ENCODE data around the gene SGCA.

The SGCA gene

GRCh38 chr17:50219939-50220465 lies 54.2 kb downstream of the SGCA start:
- TF ChIP-seq CTCF (IDR thresholded peaks at IDR 0.05; ENCODE audit: low read length), result no peak
- no peak for TF ChIP-seq EZH2 (IDR thresholded peaks at IDR 0.05; ENCODE audit: borderline replicate concordance, low read length)
- H3K4me1 ChIP-seq (ENCODE audit: insufficient read depth, low read length, severe bottlenecking), result no peaks in the 10 kb centered on the region
- no peak overlapping the region for H2AFZ ChIP-seq (ENCODE audit: low read length)
- no peak overlapping the region for H3K4me2 ChIP-seq (ENCODE audit: low read length)
- H3K9ac ChIP-seq (ENCODE audit: low read length), result no peak overlapping the region
- H3F3A ChIP-seq (ENCODE audit: insufficient read depth, low read length), result no peaks in the 10 kb centered on the region
- H3K36me3 ChIP-seq (ENCODE audit: insufficient read depth, low read length), result no peaks in the 10 kb centered on the region
- H4K20me1 ChIP-seq (ENCODE audit: insufficient read depth, low read length), result no peaks in the 10 kb centered on the region
- no peak overlapping the region for H3K27ac ChIP-seq (ENCODE audit: low read depth, low read length, poor library complexity, severe bottlenecking)
- no peaks in the 10 kb centered on the region for H3K9me2 ChIP-seq (ENCODE audit: low read depth, low read length)
- H3K4me3 ChIP-seq (ENCODE audit: low read depth, low read length, poor library complexity, severe bottlenecking), result no peak overlapping the region
- H3K79me2 ChIP-seq (ENCODE audit: insufficient read depth, low read length), result no peaks in the 10 kb centered on the region
- H3K27me3 ChIP-seq (ENCODE audit: insufficient read depth, low read length), result peaks cover 9% of the 10 kb centered on the region; the same call in 1 of the 2 replicates
- no peaks in the 10 kb centered on the region for H3K9me3 ChIP-seq (ENCODE audit: low read length)

- no peaks in the 10 kb centered on the region for H4K20me1 ChIP-seq (ENCODE audit: insufficient read depth, low read length)
- H3K9me2 ChIP-seq (ENCODE audit: low read depth, low read length), result no peaks in the 10 kb centered on the region
- no peak overlapping the region for H2AFZ ChIP-seq (ENCODE audit: low read length)
- H3K4me2 ChIP-seq (ENCODE audit: low read length), result no peak overlapping the region
- H3K9ac ChIP-seq (ENCODE audit: low read length), result no peak overlapping the region
- H3K27ac ChIP-seq (ENCODE audit: low read depth, low read length, poor library complexity, severe bottlenecking), result no peak overlapping the region
- no peak overlapping the region for H3K4me3 ChIP-seq (ENCODE audit: low read depth, low read length, poor library complexity, severe bottlenecking)
- H3K36me3 ChIP-seq (ENCODE audit: insufficient read depth, low read length), result no peaks in the 10 kb centered on the region; the same call in 1 of the 2 replicates
- no peaks in the 10 kb centered on the region for H3K4me1 ChIP-seq (ENCODE audit: insufficient read depth, low read length, severe bottlenecking)
- peaks cover 3% of the 10 kb centered on the region for H3K9me3 ChIP-seq (ENCODE audit: low read length)
- peaks cover 9% of the 10 kb centered on the region; the same call in 1 of the 2 replicates for H3K27me3 ChIP-seq (ENCODE audit: insufficient read depth, low read length)
- H3F3A ChIP-seq (ENCODE audit: insufficient read depth, low read length), result no peaks in the 10 kb centered on the region
- no peak for TF ChIP-seq EZH2 (IDR thresholded peaks at IDR 0.05; ENCODE audit: borderline replicate concordance, low read length)
- no peak for TF ChIP-seq CTCF (IDR thresholded peaks at IDR 0.05; ENCODE audit: low read length)
- no peaks in the 10 kb centered on the region for H3K79me2 ChIP-seq (ENCODE audit: insufficient read depth, low read length)
Observed at GRCh38 chr17:50220811-50221210, 55.0 kb downstream of the SGCA start.

GRCh38 chr17:50221266-50221863 lies 55.6 kb downstream of the SGCA start:
- Histone ChIP-seq H3F3A (ENCODE audit: insufficient read depth, low read length) (no peaks in the 10 kb centered on the region), H3K27me3 (ENCODE audit: insufficient read depth, low read length) (peaks cover 9% of the 10 kb centered on the region; the same call in 1 of the 2 replicates), H3K36me3 (ENCODE audit: insufficient read depth, low read length) (no peaks in the 10 kb centered on the region; the same call in 1 of the 2 replicates), H3K9me2 (ENCODE audit: low read depth, low read length) (no peaks in the 10 kb centered on the region), H3K4me1 (ENCODE audit: insufficient read depth, low read length, severe bottlenecking) (no peaks in the 10 kb centered on the region), H3K9me3 (ENCODE audit: low read length) (peaks cover 4% of the 10 kb centered on the region), H3K4me3 (ENCODE audit: low read depth, low read length, poor library complexity, severe bottlenecking) (no peak overlapping the region), H3K27ac (ENCODE audit: low read depth, low read length, poor library complexity, severe bottlenecking) (no peak overlapping the region), H2AFZ (ENCODE audit: low read length) (no peak overlapping the region), H3K4me2 (ENCODE audit: low read length) (no peak overlapping the region), H4K20me1 (ENCODE audit: insufficient read depth, low read length) (no peaks in the 10 kb centered on the region), H3K9ac (ENCODE audit: low read length) (no peak overlapping the region), H3K79me2 (ENCODE audit: insufficient read depth, low read length) (no peaks in the 10 kb centered on the region)
- TF ChIP-seq CTCF (IDR thresholded peaks at IDR 0.05; ENCODE audit: low read length) (no peak), EZH2 (IDR thresholded peaks at IDR 0.05; ENCODE audit: borderline replicate concordance, low read length) (no peak)
